GDM1 (cell line): ENCODE results near the gene GRHL3.

Source experiments
- DNase-seq: peaks from one replicate; lab custom pipeline; 2025; lab: John Stamatoyannopoulos, UW

Gene GRHL3

DNA sequence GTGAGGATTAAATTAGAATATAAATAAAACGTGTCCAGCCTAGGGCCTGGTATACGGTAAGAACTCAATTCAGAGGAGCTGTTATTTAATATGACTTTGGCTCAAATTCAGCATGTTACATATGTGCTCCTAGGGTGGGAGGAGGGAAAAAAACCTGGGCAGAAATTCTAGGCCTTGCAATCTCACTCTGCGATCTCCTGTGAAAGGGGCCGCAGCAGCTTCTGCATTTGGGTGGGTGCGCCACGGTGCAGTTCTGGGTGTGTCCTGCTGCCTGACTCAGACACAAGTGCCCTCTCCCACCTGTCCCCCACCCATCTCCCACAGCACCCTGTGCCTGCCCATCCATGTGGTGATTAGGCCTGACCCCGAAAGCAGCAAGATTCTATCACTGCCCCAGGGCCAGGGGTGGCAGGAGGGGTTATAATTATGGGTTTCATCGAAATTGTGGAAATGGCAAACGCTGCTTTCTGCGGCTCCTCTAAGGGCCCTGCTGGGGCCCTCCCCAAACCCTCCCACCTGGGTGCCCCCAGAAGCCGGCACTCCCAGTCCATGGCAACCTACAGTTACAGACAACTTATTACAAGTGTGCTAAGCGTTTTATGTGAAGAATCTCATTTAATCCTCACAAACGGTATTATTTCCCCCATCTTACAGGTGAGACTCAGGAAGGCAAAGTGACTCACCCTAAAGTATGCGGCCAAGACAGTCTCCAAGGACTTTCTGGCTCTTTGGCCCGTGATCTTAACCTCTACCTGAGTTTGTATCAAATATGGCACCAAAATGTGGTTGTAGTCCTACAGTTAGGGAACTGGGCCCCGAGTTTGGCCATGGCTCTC is 25.5 kb upstream of the GRHL3 start:
- no peak for DNase-seq

DNA sequence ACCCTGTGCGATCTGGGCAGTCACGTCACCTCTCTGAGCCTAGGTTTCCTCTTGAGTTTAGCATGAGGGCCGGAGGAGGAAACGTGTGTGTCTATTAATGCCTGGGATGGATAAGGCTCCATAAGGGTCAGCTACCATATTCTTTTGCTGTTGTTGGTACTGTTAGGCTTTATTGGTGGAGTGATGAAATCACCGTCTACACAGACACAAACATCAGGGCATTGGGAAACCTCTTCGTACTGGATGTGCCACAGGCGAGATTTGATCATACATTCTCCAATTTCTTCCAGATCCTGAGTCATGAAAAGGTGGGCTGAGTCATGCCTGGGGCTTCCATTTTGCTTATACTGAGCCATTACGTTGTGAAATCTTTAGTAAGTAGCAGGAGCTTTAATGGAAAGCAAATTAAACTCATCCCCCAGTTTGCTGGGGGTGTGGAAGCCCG is 24.9 kb upstream of the GRHL3 start:
- DNase-seq, result no peak

DNA sequence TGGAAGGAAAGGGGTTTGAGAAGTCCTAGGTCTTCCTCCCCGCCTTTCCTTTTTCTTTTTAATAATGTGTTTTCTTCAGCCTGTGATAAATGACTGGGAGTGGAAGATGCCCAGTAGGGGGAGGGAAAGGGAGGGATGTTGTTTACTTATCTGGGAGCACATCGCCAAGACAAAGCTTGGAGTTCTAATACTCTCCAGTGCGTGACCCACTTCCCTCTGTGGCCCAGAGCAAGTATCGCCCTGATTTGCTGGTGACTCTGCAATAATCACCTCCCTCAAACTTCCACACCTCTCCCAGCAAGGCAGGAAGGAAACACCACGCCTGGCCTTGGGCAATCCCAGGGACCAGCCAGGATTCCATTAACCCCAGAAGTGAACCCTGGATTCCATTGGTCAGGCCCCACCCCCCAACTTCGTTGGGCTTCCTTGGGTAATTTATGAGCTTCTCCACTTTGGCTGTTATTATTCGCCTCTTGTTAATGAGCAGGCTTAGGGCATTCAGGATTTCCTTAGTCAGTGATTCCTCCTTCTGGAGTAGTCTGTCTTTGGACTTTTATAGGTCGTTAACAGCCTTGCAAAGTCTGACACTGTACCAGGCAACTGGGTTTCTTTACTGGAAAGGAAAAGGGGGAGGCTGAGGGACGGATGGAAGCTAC is 24.3 kb upstream of the GRHL3 start:
- DNase-seq, result no peak

DNA sequence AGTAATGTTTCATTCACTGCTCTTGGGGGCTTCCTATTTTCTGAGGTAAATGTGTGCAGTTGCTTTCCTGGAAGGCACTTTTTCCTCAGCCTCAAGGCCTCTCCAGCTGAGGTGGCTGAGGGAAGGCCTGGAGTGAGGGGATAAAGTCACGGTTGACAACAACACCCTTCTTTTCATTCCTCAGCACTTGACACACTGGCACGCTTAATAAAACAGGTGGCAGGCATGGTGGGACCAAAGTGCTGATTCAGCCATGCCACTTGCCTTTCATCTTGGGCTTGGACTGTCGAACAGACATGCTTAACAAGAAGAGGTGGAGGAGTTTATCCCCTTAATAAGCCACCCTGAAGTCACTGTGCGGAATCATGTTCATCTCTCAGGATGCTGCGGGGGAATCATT is 23.6 kb upstream of the GRHL3 start:
- DNase-seq, result no peak

DNA sequence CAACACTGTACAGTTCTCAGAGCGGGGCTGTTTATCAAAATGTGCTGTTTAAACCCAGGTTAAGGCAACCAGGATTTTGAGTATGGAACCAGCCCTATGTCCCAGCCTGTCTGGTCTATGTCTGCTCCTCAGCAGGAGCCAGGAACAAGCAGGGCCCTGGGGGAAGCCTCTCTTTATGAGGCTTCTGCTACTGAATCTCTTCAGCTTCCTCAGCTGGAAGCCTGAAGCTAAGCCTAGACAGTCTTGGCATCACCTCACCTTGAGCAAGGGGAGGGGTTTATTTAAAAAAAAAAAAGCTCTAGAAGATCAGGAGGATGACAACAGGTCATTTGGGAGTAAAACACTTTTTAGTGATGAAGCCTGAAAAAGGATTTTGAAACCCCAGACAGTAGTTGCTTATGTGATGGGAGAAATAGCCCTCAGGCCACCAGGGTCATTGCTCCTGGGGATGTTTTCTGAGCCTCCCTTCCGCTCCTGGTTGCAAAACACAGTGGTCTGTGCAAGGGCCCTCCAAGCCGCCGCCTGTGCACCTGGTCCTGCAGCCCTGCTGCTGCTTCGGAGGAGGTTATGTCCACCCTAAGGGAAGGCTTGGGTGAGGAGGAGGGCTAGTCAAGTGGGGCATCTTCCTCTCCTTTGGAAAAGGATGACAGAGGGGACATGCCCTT is 21.8 kb upstream of the GRHL3 start:
- DNase-seq, result no peak

DNA sequence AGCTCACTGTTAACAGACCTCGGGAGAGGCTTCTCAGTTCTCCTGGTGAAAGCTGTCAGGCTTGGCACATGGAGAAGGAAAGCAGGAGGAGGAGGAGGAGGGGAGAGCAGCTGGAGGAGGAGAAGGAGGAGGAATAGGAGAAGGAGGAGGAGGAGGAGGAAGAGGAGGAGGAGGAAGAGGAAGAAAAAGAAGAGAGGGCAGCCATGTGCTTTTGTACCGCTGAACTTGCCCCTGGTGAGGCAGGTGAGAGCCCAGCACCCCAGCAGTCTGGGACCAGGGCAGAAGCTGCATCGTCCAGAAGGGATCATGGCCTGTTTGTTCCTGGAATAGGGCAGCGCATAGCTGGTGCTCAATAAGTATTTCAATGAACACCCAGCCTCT is 21.3 kb upstream of the GRHL3 start:
- no peak for DNase-seq

DNA sequence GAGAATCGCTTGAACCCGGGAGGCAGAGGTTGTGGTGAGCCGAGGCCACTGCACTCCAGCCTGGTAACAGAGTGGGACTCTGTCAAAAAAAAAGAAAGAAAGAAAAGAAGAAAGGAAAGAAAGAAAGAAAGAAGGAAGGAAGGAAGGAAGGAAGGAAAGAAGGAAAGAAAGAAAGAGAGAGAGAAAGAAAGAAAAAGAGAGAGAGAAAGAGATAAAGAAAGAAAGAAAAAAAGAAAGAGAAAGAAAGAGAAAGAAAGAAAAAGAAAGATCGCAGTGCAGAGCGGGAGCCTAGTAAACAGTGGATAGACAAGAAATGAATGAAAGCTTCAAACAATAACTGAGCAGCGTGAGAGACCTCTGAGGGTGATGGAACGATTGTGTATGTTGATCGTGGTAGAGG is 20.6 kb upstream of the GRHL3 start:
- DNase-seq, result no peak

DNA sequence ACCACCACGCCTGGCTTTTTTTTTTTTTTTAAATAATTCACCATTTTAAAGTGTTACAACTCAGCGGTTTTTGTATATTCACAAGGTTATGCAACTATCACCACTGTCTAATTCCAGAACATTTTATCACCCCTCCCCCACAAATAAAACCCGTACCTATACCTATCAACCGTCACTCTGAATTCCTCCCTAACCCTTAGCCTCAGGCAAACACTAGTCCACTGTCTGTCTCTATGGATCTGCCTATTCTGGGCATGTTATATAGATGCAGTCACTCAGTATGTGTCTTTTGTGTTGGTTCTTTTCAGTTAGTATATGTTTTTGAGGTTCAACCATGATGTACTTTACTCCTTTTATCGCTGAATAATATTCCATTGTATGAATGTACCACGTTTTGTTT is 19.3 kb upstream of the GRHL3 start:
- DNase-seq, result no peak

DNA sequence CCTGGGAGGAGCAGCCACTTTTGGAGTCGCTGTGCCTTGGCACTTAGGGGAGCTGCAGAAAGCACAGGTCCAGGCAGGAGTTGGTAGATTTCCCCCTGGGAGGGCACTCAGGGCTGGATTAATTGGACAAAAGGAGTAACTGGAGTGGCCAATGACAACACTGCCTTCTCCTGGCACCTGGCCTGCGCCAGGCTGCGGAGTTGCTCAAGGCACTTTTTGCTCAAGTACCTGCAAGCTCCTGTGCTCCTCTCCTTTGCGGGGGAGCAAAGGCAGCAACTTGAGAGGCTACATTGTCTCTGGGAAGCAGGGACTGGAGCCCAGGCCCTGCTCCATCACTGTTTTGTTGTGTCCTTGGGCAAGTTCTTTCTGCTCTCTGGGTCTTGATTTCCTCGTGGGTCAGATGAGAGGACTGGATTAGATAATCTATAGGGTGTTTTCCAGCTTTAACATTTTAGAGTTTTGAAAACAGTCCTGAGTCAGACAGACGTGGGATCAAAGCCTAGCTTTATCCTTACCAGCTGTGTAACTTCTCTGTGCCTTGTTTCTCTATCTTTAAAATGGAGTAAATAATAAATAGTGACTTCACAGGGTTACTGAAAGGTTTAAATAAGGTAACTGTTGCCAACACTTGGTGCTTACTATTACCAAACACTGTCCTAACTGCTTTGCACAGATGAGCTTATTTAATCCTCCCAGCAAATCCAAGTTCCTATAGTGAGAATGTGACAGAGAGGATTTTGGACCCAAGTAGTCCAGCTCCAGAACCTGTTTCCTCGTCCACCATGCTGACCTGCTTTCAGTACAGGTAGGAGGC is 18.0 kb upstream of the GRHL3 start:
- no peak for DNase-seq

DNA sequence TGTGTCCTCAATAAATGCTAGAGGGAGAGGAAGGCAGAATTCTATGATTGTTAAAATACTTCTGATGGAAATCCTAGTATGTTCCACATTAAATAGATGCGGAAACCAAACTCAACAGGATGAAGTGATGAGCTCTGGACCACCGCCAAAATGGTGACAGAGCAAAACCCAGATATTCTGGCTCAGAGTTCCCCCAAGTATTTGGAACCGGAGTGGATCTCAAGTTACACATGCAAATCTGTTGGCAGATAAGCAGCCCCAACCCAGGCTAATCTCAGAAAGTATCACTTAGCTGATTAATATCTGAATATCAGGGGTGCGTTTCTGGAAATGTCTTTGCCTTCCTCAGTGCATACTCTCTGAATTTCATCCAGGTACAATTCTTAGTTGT is 17.4 kb upstream of the GRHL3 start:
- no peak for DNase-seq

DNA sequence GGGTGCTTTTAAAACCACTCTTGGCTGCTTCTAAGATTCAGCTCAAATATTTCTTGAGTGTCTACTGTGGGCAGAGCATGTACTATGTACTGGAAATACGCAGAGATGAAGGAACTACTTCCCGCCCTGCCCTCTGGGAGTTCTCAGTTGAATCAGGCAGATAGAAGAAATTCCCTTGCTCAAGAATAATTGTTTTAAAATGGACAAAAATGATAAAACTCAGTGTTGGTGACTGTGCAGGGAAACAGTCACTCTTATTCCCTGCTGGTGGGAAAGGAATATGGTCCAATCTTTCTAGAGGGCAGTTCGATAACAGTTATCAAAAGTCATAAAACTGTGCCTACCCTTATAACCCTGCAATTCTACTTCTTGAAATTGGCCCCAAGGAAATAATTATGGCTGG is 16.9 kb upstream of the GRHL3 start:
- no peak for DNase-seq

DNA sequence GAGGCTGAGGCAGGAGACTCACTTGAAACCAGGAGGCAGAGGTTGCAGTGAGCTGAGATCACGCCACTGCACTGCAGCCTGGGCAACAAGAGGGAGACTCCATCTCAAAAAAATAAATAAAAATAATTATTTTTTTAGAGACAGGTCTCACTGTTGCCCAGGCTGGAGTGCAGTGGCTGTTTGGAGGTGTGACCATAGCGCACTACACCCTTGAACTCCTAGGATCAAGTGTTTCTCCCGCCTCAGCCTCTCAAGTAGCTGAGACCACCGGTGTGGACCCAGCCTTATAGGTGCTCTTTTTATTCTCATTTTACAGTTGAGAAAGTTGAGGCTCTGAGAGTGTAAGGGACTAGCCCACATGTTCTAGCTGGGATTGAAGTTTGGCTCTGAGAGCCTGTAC is 15.6 kb upstream of the GRHL3 start:
- DNase-seq, result no peak

DNA sequence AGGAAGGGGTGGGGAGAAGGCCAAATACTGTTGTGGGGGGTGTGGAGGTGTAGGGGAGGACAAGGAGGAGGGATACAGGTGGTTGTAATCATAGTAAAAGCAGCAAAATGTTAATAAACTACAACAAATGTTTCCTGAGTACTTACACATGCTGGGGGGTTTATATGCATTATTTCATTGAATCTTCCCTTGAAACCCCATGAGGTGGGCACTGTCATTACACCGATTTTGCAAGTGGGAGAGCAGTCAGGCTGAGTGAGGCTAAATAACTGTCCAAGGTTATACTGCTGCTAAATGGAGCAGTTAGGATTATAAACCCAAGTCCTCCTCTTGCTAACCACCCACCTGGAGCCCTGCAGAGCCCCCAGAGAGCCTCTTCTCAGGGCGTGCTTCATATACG is 14.4 kb upstream of the GRHL3 start:
- no peak for DNase-seq

DNA sequence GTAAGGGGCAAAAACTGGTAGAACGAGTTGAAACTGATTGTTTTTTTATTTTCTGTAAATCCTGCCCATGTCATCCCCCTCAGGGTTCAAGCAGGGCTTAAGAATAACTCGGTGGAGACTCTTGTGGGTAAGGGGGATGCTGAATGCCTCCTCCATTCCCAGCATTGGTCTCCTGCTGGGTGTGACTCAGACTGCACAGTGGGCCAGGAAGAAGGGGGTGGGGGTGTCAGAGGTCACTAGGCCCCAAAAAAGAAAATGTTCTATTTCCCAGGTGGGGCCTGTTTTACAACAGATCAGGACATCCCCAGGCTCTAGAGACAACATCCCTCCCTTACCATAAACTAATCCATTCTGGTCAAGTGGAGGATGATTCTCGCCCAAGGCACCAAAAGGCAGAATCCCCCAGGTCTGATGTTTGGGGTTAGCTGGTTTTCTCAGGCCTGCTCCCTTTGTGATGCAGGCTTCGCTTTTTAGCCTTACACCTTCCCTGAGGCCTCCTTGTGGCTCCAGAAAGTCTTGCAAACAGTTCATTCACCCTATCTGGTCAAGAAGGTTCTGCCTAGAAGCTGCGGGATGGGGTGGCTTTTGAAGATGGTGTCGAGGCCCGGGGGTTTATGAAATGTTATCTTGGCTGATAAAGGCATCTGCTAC is 10.7 kb upstream of the GRHL3 start:
- no peak for DNase-seq

DNA sequence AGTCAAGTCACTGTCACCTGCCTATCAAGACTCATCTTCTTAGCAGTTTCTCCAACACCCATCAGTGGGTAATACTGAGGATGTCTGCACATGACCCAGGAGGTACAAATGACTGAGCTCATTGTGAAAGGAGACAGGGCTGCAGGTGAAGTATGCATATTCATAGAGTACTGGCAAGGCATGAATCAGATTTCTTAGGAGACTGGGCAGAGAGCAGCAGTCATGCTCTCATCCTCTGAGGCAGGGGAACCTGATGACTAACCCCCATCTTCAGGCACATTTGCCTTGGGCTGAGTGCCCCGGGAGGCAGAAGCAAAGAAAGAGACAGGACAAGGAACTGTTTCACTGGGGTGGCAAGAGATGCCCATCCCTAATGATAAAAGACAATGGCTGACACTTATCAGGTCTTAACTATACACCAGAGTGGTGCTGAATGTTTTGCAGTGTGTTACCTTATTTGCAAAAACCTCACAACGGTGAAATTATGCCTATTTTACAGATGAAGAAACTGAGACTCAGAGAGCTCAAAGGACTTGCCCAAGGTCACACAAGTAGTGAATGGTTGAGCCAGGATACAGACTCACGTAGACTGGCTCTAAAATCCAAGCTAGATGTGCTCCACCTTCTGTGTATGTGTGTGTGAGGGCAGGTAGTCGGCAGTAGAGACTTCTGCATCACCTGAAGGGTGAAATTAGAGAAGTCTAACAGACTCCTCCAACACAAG is 9.2 kb upstream of the GRHL3 start:
- no peak for DNase-seq

DNA sequence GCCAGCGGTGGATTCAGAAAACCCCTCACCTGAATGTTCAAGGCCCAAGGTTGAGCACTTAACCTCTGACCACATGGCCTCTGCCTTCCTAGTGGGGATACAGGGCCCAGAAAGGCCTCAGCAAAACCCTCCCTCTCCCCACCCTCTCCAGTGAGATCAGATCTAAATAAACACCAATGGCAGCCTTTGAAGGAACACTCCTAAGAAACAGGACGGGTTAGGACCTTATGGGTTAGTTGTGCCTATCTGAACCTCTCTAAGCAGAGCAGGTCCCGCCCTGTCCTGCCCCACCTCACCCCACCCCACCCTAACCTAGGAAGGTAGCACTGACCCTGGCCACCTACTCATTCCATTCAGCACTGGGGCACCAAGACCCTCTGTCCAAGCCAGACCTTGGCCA is 7.9 kb upstream of the GRHL3 start:
- DNase-seq, result no peak

DNA sequence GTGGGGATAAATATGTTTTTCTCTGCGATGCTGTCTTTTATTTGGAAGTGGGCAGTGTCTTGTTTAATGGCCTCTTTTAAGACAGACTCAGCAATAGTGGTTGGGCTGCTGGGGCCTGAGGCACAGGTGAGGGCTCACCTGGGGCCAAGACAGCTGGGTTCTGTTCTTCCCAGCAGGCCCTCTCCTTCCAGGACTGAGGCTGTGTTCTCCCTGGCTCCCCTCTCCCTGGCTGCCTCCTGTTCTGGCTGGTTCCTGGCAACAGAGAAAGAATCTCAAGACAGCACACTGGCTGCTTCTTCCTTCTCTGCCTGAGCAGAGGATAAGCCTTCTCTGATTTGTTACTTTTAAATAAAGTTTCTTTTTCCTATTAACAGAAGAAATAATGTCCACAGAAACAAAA is 7.4 kb upstream of the GRHL3 start:
- no peak for DNase-seq

DNA sequence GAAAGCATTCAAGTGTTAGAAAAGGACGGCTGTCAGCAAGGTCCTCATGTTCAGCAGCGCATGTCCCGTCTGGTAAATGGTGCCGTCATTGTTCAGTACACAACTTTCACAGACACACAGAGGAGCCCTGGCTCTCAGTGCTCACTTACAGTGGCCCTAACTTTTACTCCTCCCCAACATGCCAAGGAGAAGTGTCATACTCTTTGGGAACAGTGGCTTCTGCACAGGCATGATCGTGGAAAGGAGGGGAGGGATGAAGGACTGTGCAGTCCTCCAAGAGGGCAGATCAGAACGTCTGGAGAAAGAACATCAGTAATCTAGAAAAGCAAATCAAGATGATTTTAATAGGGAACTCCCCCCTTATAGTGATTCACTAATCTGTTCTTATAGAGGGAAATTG is 3.8 kb upstream of the GRHL3 start:
- no peak for DNase-seq

DNA sequence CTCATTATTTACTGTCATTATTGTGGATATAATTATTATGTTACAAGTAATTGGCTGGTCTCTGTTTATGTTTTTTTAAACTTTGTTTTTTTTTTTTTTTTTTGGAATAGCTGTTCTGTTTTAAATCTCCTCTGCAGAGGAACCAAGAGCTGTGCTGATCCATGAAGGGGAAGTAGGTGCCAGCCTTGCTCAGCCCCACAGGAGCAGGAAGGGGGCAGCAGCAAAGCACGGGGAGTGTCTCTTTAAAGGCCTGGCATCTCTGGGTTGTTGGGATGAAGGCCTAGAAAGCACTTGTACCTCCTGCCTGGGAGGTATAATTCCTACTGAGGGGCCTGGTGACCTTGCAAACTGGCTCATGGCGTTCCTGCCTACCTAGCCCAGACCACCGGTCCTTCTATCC is 2.5 kb upstream of the GRHL3 start:
- DNase-seq, result peak; percentile 5

DNA sequence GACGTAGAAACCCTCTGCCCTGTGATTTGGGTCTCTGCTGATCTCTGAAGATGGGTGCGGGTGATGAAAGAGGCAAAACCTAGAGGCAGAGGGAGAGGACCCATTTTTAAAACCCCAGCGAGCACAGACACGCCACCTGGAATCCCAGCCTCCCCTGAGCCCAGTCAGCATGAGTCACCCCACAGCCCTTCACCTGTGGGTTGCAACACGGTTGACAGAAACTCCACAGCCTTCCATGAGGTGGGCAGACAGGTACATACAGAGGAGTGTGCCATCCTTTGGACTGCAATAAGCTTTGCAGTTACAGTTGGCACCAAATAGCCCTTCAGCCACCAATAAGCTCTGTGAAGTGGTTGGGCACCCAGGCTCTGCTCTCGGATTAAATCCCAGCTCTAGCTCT is 2.1 kb upstream of the GRHL3 start:
- DNase-seq, result no peak

DNA sequence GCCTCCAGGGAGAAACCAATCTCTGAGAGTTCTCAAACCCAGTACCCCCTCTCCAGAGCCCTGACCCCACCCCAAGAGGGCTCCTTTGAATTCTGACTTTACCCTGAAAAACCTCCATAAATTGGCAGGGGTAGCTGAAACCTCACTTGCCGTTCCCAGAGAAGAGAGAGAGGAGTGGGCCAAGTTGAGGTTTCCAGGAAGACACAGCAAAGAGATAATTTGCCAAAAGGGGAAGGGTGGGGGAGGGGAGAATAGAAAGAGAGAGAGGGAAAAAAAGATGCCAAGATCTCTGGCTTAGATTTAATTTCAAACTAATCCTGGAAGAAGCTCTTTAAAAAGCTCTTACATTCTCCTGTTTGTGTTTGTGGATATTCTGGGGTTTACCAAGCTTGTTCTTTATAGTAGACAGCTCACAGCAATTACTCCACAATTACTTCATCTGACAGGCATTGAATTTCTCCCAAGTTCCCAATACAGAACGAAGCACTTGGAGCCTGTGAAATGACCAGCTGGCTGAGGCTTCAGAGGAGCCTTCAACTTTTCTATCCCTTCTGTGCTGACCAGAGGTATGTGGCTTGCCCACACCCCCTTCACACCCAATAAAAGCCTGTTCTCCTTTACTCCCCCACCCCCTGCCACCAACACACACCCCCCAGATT is 1.1 kb upstream of the GRHL3 start:
- no peak for DNase-seq
